Measurements from ENCODE around the gene ADM5. TPM values are rescaled to one million over a fixed set of nuclear protein-coding genes. Genes with fewer than 3 reads are reported as not detected.

Gene ADM5
- polyA plus RNA-seq, 1 of the 3 experiments (the other 2 are of a cell fraction), result 1.3 TPM

- TF ChIP-seq EP300 (IDR thresholded peaks at IDR 0.05; ENCODE audit: borderline replicate concordance in 1 of 2, low read depth in 1 of 2, low read length in 1 of 2) (no peak), EZH2phosphoT487 (IDR thresholded peaks at IDR 0.05; ENCODE audit: borderline replicate concordance, low read depth) (no peak), NFIC (IDR thresholded peaks at IDR 0.05; ENCODE audit: borderline replicate concordance) (no peak), RXRA (IDR thresholded peaks at IDR 0.05; ENCODE audit: borderline replicate concordance, low read depth) (no peak)
- TF ChIP-seq, protein P1, sequence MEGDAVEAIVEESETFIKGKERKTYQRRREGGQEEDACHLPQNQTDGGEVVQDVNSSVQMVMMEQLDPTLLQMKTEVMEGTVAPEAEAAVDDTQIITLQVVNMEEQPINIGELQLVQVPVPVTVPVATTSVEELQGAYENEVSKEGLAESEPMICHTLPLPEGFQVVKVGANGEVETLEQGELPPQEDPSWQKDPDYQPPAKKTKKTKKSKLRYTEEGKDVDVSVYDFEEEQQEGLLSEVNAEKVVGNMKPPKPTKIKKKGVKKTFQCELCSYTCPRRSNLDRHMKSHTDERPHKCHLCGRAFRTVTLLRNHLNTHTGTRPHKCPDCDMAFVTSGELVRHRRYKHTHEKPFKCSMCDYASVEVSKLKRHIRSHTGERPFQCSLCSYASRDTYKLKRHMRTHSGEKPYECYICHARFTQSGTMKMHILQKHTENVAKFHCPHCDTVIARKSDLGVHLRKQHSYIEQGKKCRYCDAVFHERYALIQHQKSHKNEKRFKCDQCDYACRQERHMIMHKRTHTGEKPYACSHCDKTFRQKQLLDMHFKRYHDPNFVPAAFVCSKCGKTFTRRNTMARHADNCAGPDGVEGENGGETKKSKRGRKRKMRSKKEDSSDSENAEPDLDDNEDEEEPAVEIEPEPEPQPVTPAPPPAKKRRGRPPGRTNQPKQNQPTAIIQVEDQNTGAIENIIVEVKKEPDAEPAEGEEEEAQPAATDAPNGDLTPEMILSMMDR (IDR thresholded peaks at IDR 0.05), result no peak
Measured at GRCh38 chr19:49660338-49660961, 28.9 kb upstream of the ADM5 start (continued).

GRCh38 chr19:49662011-49662410, 27.4 kb upstream of the ADM5 start:
- Histone ChIP-seq H3K4me3 (ENCODE audit: low read depth in 2 of 2, low read length in 1 of 2) (no peak overlapping the region), H2AFZ (ENCODE audit: low read depth) (no peak overlapping the region), H3K4me1 (ENCODE audit: control insufficient read depth in 1 of 2, insufficient read depth in 2 of 2, low read depth in 1 of 2, low read length in 1 of 2) (peaks cover 4 to 15% of the 10 kb centered on the region in 2 experiments; a peak in 3 of 4 replicates), H3K36me3 (replicated peaks in 1 of 2; ENCODE audit: control insufficient read depth in 1 of 2, insufficient read depth in 2 of 2, low read length in 1 of 2) (peaks cover 19 to 48% of the 10 kb centered on the region in 2 experiments), H3K9ac (no peak overlapping the region), H3K27me3 (ENCODE audit: insufficient read depth) (no peaks in the 10 kb centered on the region), H3K27ac (ENCODE audit: low read depth in 2 of 2, low read length in 1 of 2) (no peak overlapping the region), H3F3A (replicated peaks; ENCODE audit: insufficient read depth) (peaks cover 25% of the 10 kb centered on the region), H4K20me1 (ENCODE audit: insufficient read depth) (no peaks in the 10 kb centered on the region), H3K4me2 (no peak overlapping the region), H3K79me2 (ENCODE audit: insufficient read depth) (peaks cover 27% of the 10 kb centered on the region), H3K9me2 (no peaks in the 10 kb centered on the region), H3K9me3 (no peaks in the 10 kb centered on the region)
- POLR2A ChIA-PET, result no interaction called here
- no peak for TF ChIP-seq FOXJ3 (CRISPR knock-in tag; IDR thresholded peaks at IDR 0.05)
- TF ChIP-seq POLR2AphosphoS5 (IDR thresholded peaks at IDR 0.05; ENCODE audit: low read depth, low read length), result no peak
- CTCF ChIA-PET, result interaction anchor here (9.4 kb wide), 1 partner anchor 14 kb away, joined by 78 read pairs; the partner anchor contains the start of gene PRMT1
- WGBS (ENCODE audit: low lambda C conversion rate), result 92% methylated on average over 2 of the region's 16 CpGs
- no peak for DNase-seq

DNA sequence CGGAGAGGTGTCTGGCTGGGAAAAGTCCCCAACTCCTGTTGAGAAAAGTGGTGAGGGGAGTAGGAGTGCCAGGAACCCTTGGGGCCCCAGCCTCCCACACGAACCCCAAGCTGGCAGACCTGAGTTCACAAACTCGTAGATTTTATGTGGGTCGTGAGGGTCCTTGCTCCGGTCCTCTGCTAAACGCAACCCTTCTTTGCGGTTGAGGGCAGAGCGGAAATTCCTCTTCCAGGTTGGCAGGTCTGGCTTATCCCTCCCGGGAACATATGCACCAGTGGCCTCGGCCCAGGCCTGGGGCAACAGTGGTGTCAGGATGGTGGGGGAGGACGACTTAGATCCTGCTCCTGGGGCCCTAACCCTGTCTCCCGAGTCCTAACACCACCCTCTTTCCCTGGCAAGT, 26.2 kb upstream of the ADM5 start:
- no peaks in the 10 kb centered on the region for H4K20me1 ChIP-seq (ENCODE audit: insufficient read depth)
- WGBS (ENCODE audit: low lambda C conversion rate), result 89% methylated on average over 6 of the region's 12 CpGs
- no peak overlapping the region for H3K4me3 ChIP-seq (ENCODE audit: low read depth in 2 of 2, low read length in 1 of 2)
- H3K36me3 ChIP-seq (replicated peaks in 1 of 2; ENCODE audit: control insufficient read depth in 1 of 2, insufficient read depth in 2 of 2, low read length in 1 of 2), result peaks cover 19 to 37% of the 10 kb centered on the region in 2 experiments
- DNase-seq, result no peak
- no peak overlapping the region for H2AFZ ChIP-seq (ENCODE audit: low read depth)
- POLR2A ChIA-PET, result interaction anchor here (2.2 kb wide), 1 partner anchor 17 kb away, joined by 7 read pairs; no protein-coding TSS in a partner anchor
- no peak overlapping the region for H3K9ac ChIP-seq
- TF ChIP-seq NFIC (IDR thresholded peaks at IDR 0.05; ENCODE audit: borderline replicate concordance) (no peak), RFX5 (IDR thresholded peaks at IDR 0.05; ENCODE audit: low read length) (no peak), SIN3A (IDR thresholded peaks at IDR 0.05; ENCODE audit: borderline replicate concordance, low read depth, low read length) (no peak)
- H3K4me2 ChIP-seq, result no peak overlapping the region
- peaks cover 25% of the 10 kb centered on the region for H3F3A ChIP-seq (replicated peaks; ENCODE audit: insufficient read depth)
- H3K27ac ChIP-seq (ENCODE audit: low read depth in 2 of 2, low read length in 1 of 2), result no peak overlapping the region; a peak in 1 of 4 replicates
- no peaks in the 10 kb centered on the region for H3K9me2 ChIP-seq
- peaks cover 30% of the 10 kb centered on the region for H3K79me2 ChIP-seq (ENCODE audit: insufficient read depth)
- no peaks in the 10 kb centered on the region for H3K27me3 ChIP-seq (ENCODE audit: insufficient read depth)
- no peaks in the 10 kb centered on the region for H3K9me3 ChIP-seq
- CTCF ChIA-PET, result interaction anchor here (9.4 kb wide), 1 partner anchor 13 kb away, joined by 78 read pairs; the partner anchor contains the start of gene PRMT1
- H3K4me1 ChIP-seq (ENCODE audit: control insufficient read depth in 1 of 2, insufficient read depth in 2 of 2, low read depth in 1 of 2, low read length in 1 of 2), result peaks cover 9 to 15% of the 10 kb centered on the region in 2 experiments; a peak in 3 of 4 replicates
